Keratinocyte (primary cell): ENCODE results near the gene CACNA2D2. TPM values are rescaled to one million over a fixed set of nuclear protein-coding genes. Genes with fewer than 3 reads are reported as not detected.

Experiments
- DNase-seq: peaks from one replicate; pipeline ENCODE4 v3.0.0-alpha.2; 2011; ENCODE audit warnings: low read depth, missing footprints, low spot score
- FAIRE-seq: peaks from 2 replicates; lab custom pipeline; 2011; peaks lifted over from hg19 to GRCh38; lab: Jason Lieb, UNC
- H2AFZ ChIP-seq: 2 replicates; pipeline ENCODE4 v1.6.0; 2012; ENCODE audit warnings: low read length, control low read depth, inconsistent platforms; ENCODE audit not compliant: control insufficient read depth
- H3K27ac ChIP-seq: 2 replicates; pipeline ENCODE4 v1.5.1; 2011; ENCODE audit warnings: low read length; ENCODE audit not compliant: control insufficient read depth, insufficient read depth
- H3K27me3 ChIP-seq: 3 replicates; pipeline ENCODE4 v1.6.0; 2011; ENCODE audit warnings: low read length; ENCODE audit not compliant: control insufficient read depth, insufficient read depth; ENCODE audit errors: extremely low read depth
- H3K36me3 ChIP-seq, 2 experiments: 2 replicates in 1 of 2; 3 replicates in 1 of 2; pipeline ENCODE4 v1.5.1; 2011; ENCODE audit warnings: low read length in 2 of 2, mild to moderate bottlenecking in 1 of 2; ENCODE audit not compliant: control insufficient read depth in 2 of 2, insufficient read depth in 2 of 2; ENCODE audit errors: extremely low read depth in 1 of 2
- H3K4me1 ChIP-seq: 3 replicates; pipeline ENCODE4 v1.5.1; 2011; ENCODE audit warnings: low read length; ENCODE audit not compliant: control insufficient read depth, insufficient read depth; ENCODE audit errors: extremely low read depth
- H3K4me2 ChIP-seq: 3 replicates; pipeline ENCODE4 v1.6.0; 2011; ENCODE audit warnings: low read depth, low read length; ENCODE audit not compliant: control insufficient read depth, insufficient read depth; ENCODE audit errors: extremely low read depth
- H3K4me3 ChIP-seq, 3 experiments: fragments of 200-600 bp in 1 of 3; sonication (generic) in 1 of 3; 2 replicates in 2 of 3; 3 replicates in 1 of 3; pipeline ENCODE4 v1.5.1; 2011 to 2016; ENCODE audit warnings: low read length in 3 of 3, mild to moderate bottlenecking in 3 of 3, control low read depth in 2 of 3, inconsistent platforms in 1 of 3, low read depth in 1 of 3, mixed read lengths in 1 of 3, mixed run types in 1 of 3, moderate library complexity in 1 of 3; ENCODE audit not compliant: control insufficient read depth in 2 of 3, insufficient read depth in 2 of 3; ENCODE audit errors: extremely low read depth in 1 of 3
- H3K79me2 ChIP-seq: 2 replicates; pipeline ENCODE4 v1.6.0; 2012; ENCODE audit warnings: low read length; ENCODE audit not compliant: control insufficient read depth, insufficient read depth
- H3K9ac ChIP-seq: 3 replicates; pipeline ENCODE4 v1.6.0; 2011; ENCODE audit warnings: low read length; ENCODE audit not compliant: control insufficient read depth, insufficient read depth; ENCODE audit errors: extremely low read depth
- H3K9me1 ChIP-seq: 3 replicates; pipeline ENCODE4 v1.6.0; 2011; ENCODE audit warnings: low read length; ENCODE audit not compliant: control insufficient read depth, insufficient read depth; ENCODE audit errors: extremely low read depth
- H3K9me3 ChIP-seq: 2 replicates; pipeline ENCODE4 v1.5.1; 2012; ENCODE audit warnings: low read depth, low read length; ENCODE audit not compliant: control insufficient read depth
- H4K20me1 ChIP-seq: 3 replicates; pipeline ENCODE4 v1.6.0; 2011; ENCODE audit warnings: low read length; ENCODE audit not compliant: control insufficient read depth, insufficient read depth; ENCODE audit errors: extremely low read depth
- CTCF ChIP-seq, 3 experiments: IDR thresholded peaks in 1 of 3; conservative IDR thresholded peaks in 1 of 3; optimal IDR thresholded peaks in 1 of 3; 2 replicates in 2 of 3; 3 replicates in 1 of 3; pipeline versions ENCODE3 to v1.5.1; 2011; ENCODE audit warnings: low read length in 3 of 3, mild to moderate bottlenecking in 3 of 3, moderate library complexity in 2 of 3, control low read depth in 1 of 3, inconsistent platforms in 1 of 3; ENCODE audit not compliant: insufficient read depth in 2 of 3; ENCODE audit errors: extremely low read depth in 1 of 3
- EZH2 ChIP-seq: IDR thresholded peaks from one replicate; pipeline ENCODE4 v1.6.1; 2012; ENCODE audit warnings: inconsistent platforms, mild to moderate bottlenecking, low read length, moderate library complexity
- dilution Hi-C: fragments of 300-500 bp; cut with MboI; formaldehyde crosslinking; loops from one replicate; pipeline ENCODE4 v1.7.0; 2020; ENCODE audit warnings: low sequenced_read_pairs; ENCODE audit not compliant: extremely low pct_ligation_motif_present
- polyA plus RNA-seq, 5 experiments: library from polyadenylated mRNA; depleted of rRNA in 3 of 5; stranded (reverse) in 3 of 5; stranded (forward) in 1 of 5; unstranded in 1 of 5; fragments of >200 nt; gene quantifications; 1 replicate in 1 of 5; 2 replicates in 3 of 5; 3 replicates in 1 of 5; pipeline versions ENCODE4 v1.2.1 to v1.2.3, GENCODE V29; 2011 to 2012; ENCODE audit warnings: missing spikeins in 2 of 5, low read depth in 1 of 5, low replicate concordance in 1 of 5

The CACNA2D2 gene
- polyA plus RNA-seq, 1 donor (not counting 4 experiments of a cell fraction or from before 2014, with no cell fraction given): 0.04 TPM

- H4K20me1 ChIP-seq: no peaks in the 10 kb centered on the region
- H3K27me3 ChIP-seq: peaks cover 19% of the 10 kb centered on the region
- H2AFZ ChIP-seq: no peak overlapping the region
- DNase-seq (no peak), FAIRE-seq (no peak)
- H3K36me3 ChIP-seq: no peaks in the 10 kb centered on the region
- H3K79me2 ChIP-seq: no peaks in the 10 kb centered on the region
- H3K9me1 ChIP-seq: no peaks in the 10 kb centered on the region
- no peak overlapping the region for H3K4me2 ChIP-seq
- dilution Hi-C loops: no loop called here
- H3K9me3 ChIP-seq: no peaks in the 10 kb centered on the region
- no peaks in the 10 kb centered on the region for H3K4me1 ChIP-seq
- no peak overlapping the region for H3K9ac ChIP-seq
- no peak overlapping the region for H3K27ac ChIP-seq
- TF ChIP-seq EZH2 (no peak), CTCF (optimal IDR thresholded peaks at IDR 0.05 in 1 of 3, IDR thresholded peaks at IDR 0.05 in 1 of 3, conservative IDR thresholded peaks at IDR 0.05 in 1 of 3; ENCODE audit: extremely low read depth in 1 of 3, insufficient read depth in 2 of 3, low read length in 3 of 3) (no peak)
- no peak overlapping the region for H3K4me3 ChIP-seq
Measured at GRCh38 chr3:50470658-50471057, 32.8 kb downstream of the CACNA2D2 start.

GRCh38 chr3:50467919-50468318 lies 35.5 kb downstream of the CACNA2D2 start:
- Histone ChIP-seq H3K27me3 (peaks cover 13% of the 10 kb centered on the region), H3K36me3 (no peaks in the 10 kb centered on the region), H3K9ac (no peak overlapping the region), H2AFZ (no peak overlapping the region), H4K20me1 (no peaks in the 10 kb centered on the region), H3K9me1 (no peaks in the 10 kb centered on the region), H3K9me3 (no peaks in the 10 kb centered on the region), H3K4me1 (no peaks in the 10 kb centered on the region), H3K4me3 (no peak overlapping the region), H3K79me2 (no peaks in the 10 kb centered on the region), H3K4me2 (no peak overlapping the region), H3K27ac (no peak overlapping the region)
- no peak for DNase-seq
- dilution Hi-C loops: no loop called here
- TF ChIP-seq EZH2: no peak
- no peak for TF ChIP-seq CTCF (optimal IDR thresholded peaks at IDR 0.05 in 1 of 3, IDR thresholded peaks at IDR 0.05 in 1 of 3, conservative IDR thresholded peaks at IDR 0.05 in 1 of 3; ENCODE audit: extremely low read depth in 1 of 3, insufficient read depth in 2 of 3, low read length in 3 of 3)
- no peak for FAIRE-seq
